Activated T-cell treated with anti-CD3 and anti-CD28 coated beads for 48 hours (primary cell): ENCODE measurements around the gene FLNB.
A peak's percentile ranks its signal among the peaks of the same experiment; 100 is the strongest.
"Not testable (repeated sequence)": the region's sequence is repeated elsewhere in the genome, so short reads cannot be mapped to it uniquely, and the experiment has no call there.

Experiments used
- DNase-seq: peaks from one replicate; pipeline ENCODE4 v3.0.0-alpha.2; 2020; ENCODE audit warnings: low read depth

Gene FLNB

GRCh38 chr3:57980416-57980815 is 27.8 kb upstream of the FLNB start:
- DNase-seq = no peak

- DNase-seq = no peak
Measured at GRCh38 chr3:57981483-57982087, 26.6 kb upstream of the FLNB start.

- no peak for DNase-seq
Measured at GRCh38 chr3:57982561-57983243, 25.5 kb upstream of the FLNB start.

- DNase-seq = peak; percentile 46
Measured at GRCh38 chr3:57983734-57984518, 24.3 kb upstream of the FLNB start.

- DNase-seq = no peak
Measured at GRCh38 chr3:57985176-57985983, 22.8 kb upstream of the FLNB start.

- no peak for DNase-seq
Measured at GRCh38 chr3:57985984-57986246, 22.3 kb upstream of the FLNB start.

- no peak for DNase-seq
Measured at GRCh38 chr3:57986261-57986660, 22.0 kb upstream of the FLNB start.

- not testable (repeated sequence) for DNase-seq
Measured at GRCh38 chr3:57989198-57989597, 19.0 kb upstream of the FLNB start.

GRCh38 chr3:57989646-57990045 is 18.6 kb upstream of the FLNB start:
- no peak for DNase-seq

- no peak for DNase-seq
Measured at GRCh38 chr3:57992452-57993213, 15.6 kb upstream of the FLNB start.

GRCh38 chr3:57998366-57999283 is 9.6 kb upstream of the FLNB start:
- no peak for DNase-seq

- DNase-seq = no peak
Measured at GRCh38 chr3:57999417-58000115, 8.7 kb upstream of the FLNB start.

- DNase-seq = no peak
Measured at GRCh38 chr3:58000306-58001085, 7.7 kb upstream of the FLNB start.

GRCh38 chr3:58001086-58001467 is 7.1 kb upstream of the FLNB start:
- DNase-seq = no peak

- DNase-seq = no peak
Measured at GRCh38 chr3:58001979-58002378, 6.2 kb upstream of the FLNB start.

- no peak for DNase-seq
Measured at GRCh38 chr3:58003093-58003492, 5.1 kb upstream of the FLNB start.

- DNase-seq = no peak
Measured at GRCh38 chr3:58004973-58005372, 3.2 kb upstream of the FLNB start.

- DNase-seq = no peak
Measured at GRCh38 chr3:58005669-58006068, 2.6 kb upstream of the FLNB start.

- no peak for DNase-seq
Measured at GRCh38 chr3:58006661-58007060, 1.6 kb upstream of the FLNB start.
